Stimulated activated CD4-positive, alpha-beta T cell treated with anti-CD3 and anti-CD28 coated beads, Interleukin-1b, Interleukin-23, amount 100 ng/mL, for 1 hour (primary cell): ENCODE results near the gene GNL2.
A peak's percentile ranks its signal among the peaks of the same experiment; 100 is the strongest.
"Not testable (repeated sequence)": the region's sequence is repeated elsewhere in the genome, so short reads cannot be mapped to it uniquely, and the experiment has no call there.

Experiments used
- DNase-seq, 2 donors: peaks; one replicate each; pipeline ENCODE4 v3.0.0-alpha.2; 2020; ENCODE audit warnings: low read depth in 2 of 2

The GNL2 gene

GRCh38 chr1:37606481-37607263, 10.9 kb upstream of the GNL2 start:
- no peak for DNase-seq

DNA sequence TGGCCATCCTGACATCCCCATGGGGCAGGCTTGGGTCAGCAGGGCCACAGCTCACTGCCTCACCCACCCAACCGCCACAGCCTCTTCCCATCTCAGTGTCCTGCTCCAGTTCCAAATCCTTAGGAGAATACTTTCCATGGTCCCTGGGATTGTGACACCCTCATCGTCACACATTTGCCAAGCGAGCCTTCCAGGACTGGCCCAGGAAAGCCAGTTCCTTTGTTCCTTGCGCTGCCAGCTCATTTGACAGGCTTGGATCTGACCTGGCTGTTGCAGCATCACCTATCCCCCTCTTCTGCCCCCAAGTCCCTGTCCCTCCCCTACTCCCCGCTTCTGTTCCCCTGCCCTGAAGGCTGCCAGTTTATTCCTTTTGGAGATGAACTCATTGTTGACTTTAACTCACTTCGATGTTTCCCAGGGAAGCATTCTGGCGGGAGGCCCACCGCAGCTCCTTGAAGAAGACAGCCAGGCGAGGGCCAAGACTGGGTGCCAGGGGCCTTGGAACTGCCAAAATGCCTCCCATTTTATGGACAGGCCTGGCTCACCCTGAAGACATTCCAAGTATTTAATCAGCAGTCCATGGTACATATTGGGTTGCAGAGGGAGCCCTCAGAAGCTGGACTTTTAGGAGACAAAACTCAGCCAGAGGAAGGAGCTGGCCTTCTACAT, 10.2 kb upstream of the GNL2 start:
- DNase-seq = no peak

- no peak for DNase-seq
Observed at GRCh38 chr1:37605061-37605650, 9.4 kb upstream of the GNL2 start.

GRCh38 chr1:37602750-37603694, 7.3 kb upstream of the GNL2 start:
- peak in 1 of 2 donors; percentile 11 for DNase-seq

- DNase-seq = no peak
Observed at GRCh38 chr1:37601441-37601840, 5.7 kb upstream of the GNL2 start.

- DNase-seq = no peak
Observed at GRCh38 chr1:37599940-37600339, 4.2 kb upstream of the GNL2 start.

DNA sequence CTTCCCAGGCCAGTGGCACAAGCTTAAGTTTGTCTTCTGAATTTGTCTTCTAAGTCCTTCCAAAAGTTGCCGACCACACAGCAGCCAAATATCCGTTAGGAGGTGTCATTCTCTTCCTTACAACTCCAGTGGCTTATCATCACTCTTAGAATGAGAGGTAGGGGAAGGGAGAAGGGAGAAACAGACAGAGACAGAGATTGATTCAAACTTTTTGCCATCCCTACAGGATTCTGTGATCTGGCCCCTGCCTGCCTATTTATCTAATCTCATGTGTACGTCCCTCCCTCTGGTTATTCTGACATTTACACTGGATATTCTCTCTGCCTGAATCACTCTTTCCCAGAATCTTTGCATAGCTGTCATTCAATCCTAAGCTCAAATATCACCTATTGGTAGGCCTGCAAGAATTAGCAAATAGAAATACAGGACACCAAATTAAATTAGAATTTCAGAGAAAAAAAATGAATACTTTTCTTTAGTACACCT, 488 bp upstream of the GNL2 start:
- no peak for DNase-seq

- no peak for DNase-seq
Observed at GRCh38 chr1:37593726-37594125, 2.0 kb downstream of the GNL2 start.

- DNase-seq = no peak
Observed at GRCh38 chr1:37588939-37589338, 6.8 kb downstream of the GNL2 start.

DNA sequence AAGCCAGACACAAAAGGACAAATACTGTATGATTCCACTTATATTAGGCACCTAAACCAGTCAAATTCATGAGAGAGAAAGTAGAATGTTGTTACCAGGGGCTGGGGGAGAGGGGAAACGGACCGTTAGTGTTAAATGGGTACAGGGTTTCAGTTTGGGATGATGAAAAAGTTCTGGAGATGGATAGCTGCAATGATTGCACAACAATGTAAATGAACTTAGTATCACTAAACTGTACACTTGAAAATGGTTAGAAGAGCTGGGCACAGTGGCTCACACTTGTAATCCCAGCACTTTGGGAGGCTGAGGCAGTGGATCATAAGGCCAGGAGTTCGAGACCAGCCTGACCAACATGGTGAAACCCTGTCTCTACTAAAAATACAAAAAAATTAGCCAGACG, 11.2 kb downstream of the GNL2 start:
- not testable (repeated sequence) for DNase-seq

DNA sequence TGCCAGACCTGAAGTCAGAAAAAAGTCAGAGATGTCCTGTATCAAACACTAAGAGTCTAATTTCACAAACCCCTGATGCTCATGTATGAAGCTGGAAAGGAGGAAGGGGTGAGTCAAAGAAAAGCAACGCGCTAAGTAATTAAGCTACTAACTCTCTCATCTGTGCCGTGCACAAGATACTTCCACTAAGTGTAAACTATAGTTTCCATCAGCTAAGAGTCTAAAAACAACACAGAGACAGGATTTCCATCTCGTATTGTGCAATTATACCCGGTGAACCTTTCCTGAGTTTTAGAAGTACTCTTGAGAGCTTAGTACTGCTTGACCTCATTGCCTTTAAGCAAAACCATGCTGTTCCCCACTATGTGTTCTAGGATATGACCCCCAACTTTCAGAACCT, 20.0 kb downstream of the GNL2 start:
- no peak for DNase-seq

- DNase-seq = no peak
Observed at GRCh38 chr1:37574834-37575480, 20.8 kb downstream of the GNL2 start.

DNA sequence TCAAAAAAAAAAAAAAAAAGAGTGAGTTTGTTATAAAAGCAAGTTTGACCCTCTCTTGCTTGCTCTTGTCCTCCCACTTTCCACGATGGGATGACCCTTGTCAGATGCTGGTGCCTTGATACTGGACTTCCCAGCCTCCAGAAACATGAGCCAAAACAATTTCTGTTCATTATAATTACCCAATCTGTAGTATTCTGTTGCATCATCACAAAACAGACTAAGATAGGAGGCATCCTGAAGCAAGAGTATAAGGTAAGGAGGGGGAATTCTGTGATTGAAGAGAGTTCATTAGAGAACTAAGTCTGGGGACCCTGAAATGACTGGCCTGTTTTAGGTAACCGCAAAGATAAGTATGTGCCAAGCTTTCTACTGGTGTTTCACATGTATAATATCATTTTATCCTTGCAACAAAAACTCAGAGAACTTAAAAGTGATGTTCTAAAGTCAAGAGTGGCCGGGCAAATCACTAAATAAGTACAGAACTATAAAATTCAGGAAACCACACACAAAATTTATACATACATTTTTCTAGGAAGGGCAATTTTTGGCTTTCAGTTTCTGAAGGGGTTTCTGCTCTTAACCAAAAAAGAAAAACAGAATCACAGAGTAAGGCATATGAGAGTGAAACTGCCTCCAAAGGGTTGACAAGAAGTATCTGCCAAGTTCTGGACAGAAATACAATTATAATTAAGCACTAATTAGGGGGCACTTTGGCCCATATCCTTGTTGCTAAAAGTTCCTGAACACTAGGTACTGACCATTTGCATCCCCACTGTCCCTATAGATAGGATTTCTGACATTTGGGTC, 25.0 kb downstream of the GNL2 start:
- no peak for DNase-seq

- DNase-seq = no peak
Observed at GRCh38 chr1:37567023-37567422, 28.7 kb downstream of the GNL2 start.

GRCh38 chr1:37564892-37565291, 30.8 kb downstream of the GNL2 start:
- no peak for DNase-seq

GRCh38 chr1:37562984-37563383, 32.8 kb downstream of the GNL2 start:
- no peak for DNase-seq

- no peak for DNase-seq
Observed at GRCh38 chr1:37561133-37562132, 34.3 kb downstream of the GNL2 start.

- DNase-seq = no peak
Observed at GRCh38 chr1:37560401-37561132, 35.2 kb downstream of the GNL2 start.
